ENCODE results near the gene CEP104.
A peak's percentile ranks its signal among the peaks of the same experiment; 100 is the strongest.

CEP104 gene

GRCh38 chr1:3776231-3776961 lies 80.6 kb downstream of the CEP104 start:
- DNase-seq: no peak

DNA sequence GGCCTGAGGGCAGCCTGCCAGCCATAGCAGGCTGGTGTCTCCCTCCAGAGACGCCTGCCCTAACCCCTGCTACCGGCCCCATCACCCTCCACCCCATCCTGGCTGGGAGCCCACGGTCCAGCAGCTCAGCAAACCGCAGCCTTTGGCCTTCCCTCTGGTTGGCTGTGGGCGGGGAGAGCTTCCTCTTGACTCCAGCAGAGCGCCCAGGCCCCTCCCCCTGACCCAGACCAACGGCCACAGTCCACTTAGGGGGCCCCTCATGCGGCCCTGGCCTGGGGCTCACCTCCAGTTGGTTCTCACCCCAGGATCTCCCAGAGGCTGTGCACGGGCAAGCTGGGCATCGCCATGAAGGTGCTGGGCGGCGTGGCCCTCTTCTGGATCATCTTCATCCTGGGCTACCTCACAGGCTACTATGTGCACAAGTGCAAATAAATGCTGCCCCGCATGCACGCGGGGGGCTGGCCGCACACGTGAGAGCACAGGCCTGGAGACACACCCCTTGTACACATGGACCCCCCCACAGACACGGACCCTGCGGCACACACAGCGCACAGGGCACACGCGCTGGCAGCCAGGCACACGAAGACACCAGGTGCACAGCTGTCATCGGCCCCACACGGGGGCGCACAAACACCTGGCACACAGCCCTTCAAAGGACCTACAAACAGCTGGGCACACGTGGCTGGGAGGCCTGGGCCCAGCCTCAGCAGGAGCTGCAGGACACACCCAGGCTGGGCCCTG lies 81.4 kb downstream of the CEP104 start:
- peak; percentile 14 for DNase-seq

DNA sequence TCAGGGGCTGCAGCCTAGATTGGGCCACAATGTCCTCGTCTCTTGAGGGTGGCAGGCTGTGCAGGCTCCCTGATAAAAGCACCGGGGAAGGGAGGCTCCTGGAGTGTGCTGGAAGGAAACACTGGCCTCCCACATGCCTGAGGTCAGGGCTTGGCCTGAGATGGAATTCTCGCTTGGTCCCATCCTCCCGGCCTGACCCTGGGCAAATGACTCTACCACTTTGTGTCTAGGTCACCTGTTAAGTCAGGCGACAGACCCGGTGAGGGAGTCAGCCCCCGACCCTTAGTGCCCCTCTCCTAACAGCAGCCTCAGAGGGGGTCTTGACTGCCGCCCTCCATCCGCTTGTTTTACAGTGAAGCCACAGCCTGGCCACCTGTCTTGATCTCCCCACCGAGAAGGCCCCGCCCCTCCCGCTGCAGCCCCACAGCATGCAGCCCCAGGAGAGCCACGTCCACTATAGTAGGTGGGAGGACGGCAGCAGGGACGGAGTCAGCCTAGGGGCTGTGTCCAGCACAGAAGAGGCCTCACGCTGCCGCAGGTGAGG lies 82.0 kb downstream of the CEP104 start:
- DNase-seq: no peak

GRCh38 chr1:3774276-3774945 lies 82.6 kb downstream of the CEP104 start:
- DNase-seq: no peak

GRCh38 chr1:3773572-3774275 lies 83.3 kb downstream of the CEP104 start:
- no peak for DNase-seq

DNA sequence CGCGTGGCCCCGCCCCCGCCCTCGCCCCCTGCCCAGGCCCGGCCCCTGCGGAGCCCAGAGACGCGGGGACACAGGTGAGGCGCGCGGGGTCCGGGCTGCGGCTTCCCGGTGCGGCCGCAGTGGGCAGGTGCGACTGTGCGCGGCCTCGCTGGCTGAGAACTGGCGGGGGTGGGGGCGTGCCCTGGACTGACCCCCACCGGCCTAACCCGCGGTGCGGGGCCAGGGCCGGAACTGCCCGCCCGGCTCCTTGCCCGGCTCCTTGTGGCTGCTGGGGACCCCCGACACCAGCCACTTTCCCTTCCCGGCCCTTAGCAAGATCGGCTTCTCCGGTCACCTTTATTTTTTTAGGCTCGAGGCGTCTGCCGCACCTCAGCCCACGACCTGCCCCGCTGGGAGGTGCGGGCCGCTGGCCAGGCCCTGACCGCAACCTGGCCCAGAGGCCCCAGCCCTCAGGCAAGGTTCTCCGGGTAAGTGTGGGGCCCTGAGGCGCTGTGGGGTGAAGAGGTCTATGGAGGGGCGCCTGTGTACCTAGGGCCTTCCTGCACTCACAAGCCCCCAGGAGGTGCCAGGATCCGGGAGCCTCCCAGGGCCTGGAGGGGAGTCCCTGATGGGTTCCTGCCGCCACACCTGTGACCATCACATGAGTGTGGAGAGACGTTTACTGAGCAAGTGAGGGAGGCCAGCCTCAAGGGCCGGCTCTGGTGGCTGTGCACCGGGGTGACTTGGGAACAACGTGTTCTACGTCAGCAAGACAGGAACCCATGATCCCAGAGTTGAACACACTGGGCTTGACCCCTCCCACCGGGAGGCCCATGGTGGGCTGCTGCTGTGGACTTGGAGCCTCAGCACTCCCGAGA lies 84.1 kb downstream of the CEP104 start, which contains the start of gene SMIM1:
TSS of gene SMIM1 (plus strand) at position 35 of the 857 bp plus-strand sequence. CDS start 2,625 bp downstream, outside the sequence.
- no peak for DNase-seq

DNA sequence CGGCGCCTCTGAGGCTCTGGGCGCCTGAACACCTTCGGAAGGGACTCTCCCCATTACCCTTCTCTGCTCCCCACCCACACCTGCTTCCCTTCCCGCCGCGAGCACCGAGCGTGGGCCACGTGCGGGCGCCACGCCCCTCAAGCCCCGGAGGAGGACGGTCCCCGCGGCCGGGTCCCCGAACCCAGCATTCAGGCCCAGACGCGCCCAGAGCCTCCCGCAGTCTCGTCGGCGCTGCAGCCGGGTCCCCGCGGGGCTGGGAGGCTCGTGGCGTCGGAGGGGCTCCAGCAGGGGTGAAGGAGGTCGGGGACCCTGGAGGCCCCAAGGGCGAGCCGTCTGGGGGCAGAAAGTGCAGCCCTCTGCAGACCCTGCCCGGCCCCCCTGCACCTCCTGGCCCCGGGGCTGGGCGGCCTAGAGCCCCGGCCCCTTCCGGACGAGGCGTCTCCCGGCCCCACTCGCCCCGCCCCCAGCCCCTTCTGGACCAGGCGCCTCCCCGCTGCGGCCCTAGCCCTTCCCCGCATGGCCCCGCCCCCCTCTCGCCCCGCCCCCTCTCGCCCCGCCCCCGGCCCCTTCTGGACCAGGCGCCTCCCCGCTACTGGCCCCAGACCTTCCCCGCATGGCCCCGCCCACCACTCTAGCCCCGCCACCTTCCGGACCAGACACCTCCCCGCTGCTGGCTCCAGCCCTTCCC lies 84.8 kb downstream of the CEP104 start:
- DNase-seq: peak; percentile 42

DNA sequence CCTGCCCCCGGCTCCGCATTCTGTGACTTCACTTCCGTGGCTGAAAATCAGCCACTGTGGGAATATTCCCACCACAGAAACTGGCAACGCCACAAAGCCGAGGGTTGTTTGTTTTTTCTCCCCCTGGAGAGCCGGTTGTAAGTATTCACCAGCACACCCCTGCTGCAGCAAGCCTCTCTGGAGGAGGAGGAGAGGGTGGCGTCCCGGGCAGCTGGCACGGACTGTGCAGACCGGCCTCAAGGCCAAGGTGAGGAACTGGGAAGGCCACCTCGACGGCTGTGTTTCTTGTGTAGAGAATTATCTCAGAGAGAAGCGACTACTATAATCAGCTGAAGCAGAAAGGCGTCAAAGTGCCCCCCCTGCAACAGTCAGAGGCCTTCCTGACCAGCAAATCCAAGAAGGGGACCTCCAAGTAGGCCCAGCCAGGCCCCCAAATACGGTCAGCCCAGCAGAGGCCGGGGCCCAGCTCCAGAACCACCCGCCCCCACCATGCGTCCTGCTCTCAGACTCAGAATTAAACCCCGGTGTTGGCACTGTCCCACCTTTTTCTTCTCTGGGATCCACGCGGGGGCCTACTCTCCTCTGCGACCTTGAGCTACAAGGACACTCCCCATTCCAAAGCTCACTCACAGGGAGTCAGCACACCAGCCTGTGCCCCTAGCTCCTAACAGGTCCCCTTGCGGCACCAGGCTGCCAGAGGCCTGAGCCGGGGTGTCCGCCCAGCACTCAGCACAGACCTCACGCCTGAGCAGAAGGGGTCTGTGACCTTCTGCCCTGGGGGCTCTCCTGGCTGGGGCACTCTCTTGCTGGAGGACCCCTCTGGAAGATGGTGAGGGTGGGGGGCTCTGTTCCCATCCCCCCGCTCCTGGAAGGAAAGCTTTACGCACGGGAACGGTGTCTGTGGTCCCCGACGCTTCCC lies 85.6 kb downstream of the CEP104 start:
- DNase-seq: no peak

GRCh38 chr1:3770047-3770765 lies 86.8 kb downstream of the CEP104 start:
- no peak for DNase-seq

GRCh38 chr1:3768811-3769390 lies 88.1 kb downstream of the CEP104 start:
- DNase-seq: no peak

GRCh38 chr1:3767328-3767925 lies 89.6 kb downstream of the CEP104 start:
- DNase-seq: no peak

DNA sequence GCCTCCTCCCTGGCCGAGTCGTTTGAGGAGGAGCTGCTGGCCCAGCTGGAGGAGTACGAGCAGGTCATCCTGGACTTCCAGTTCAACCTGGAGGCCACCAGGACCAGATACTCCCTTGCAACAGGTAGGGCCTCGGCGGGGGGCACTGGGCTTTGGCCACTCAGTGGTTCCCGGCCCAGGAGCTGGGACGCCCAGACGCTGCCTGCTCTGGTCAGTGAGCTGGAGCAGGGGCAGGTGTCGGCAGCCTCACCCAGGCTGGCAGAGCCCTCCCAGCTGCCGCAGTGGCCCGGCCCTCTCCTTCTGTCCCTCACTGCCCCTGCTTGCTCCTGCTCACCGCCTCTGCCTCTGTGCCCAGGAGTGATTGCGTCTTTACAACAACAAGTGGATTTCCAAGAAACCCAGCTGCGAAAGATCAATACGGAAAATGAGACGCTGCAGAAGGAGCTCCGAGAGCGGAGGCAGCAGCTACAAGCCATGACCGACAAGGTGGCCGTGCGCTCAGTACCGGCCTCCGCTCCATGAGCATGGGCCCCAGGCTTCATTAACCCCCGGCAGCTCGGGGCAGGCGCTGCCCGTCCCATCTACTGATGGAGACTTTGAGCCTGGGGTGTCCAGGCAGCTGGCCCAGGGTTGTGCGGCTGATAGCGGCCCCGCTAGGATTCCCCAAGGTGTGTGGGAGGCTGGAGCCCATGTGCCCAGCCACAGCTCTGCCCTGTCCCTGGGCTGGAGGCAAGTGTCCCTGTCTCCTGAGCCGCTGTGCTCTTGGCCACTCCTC lies 93.5 kb downstream of the CEP104 start:
- DNase-seq: no peak

DNA sequence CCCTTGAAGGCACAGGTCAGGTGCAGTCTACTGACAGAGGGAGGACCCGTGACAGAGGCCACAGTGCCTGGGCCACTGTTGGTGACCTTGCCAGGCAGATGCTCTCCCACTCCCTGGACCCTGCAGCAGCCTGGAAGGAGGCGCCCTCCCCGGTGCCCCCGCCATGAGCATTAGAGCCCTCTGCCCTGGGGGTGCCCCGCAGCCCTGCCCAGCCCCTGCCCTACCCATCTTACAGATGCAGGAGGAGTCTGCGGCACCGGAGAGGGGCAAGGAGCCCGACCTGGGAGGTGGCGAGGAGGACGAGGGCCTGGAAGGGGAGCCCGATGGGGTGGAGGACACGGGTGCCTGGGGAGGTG lies 94.2 kb downstream of the CEP104 start:
- DNase-seq: no peak

- DNase-seq: no peak
Measured at GRCh38 chr1:3762151-3762872, 94.7 kb downstream of the CEP104 start.

Measured in NCI-H748 treated with DMSO at 0.1 percent for 48 hours (cell line).